Immature natural killer cell (primary cell): ENCODE results near the gene DNAJC22. TPM values are rescaled to one million over a fixed set of nuclear protein-coding genes. Genes with fewer than 3 reads are reported as not detected.
A peak's percentile ranks its signal among the peaks of the same experiment; 100 is the strongest.

Experiments used
- DNase-seq, 3 donors: peaks; one replicate each; pipeline ENCODE4 v3.0.0; 2022; ENCODE audit warnings: mixed read lengths in 1 of 3
- H3K27ac Mint-ChIP-seq, 6 donors: one replicate each; pipeline ENCODE4 v1.8.0; 2020; ENCODE audit warnings: mixed read lengths in 6 of 6, mild to moderate bottlenecking in 5 of 6, inconsistent platforms in 4 of 6, moderate library complexity in 3 of 6
- H3K27me3 Mint-ChIP-seq, 3 donors: one replicate each; pipeline ENCODE4 v1.8.0; 2020 to 2021; ENCODE audit warnings: low read depth in 3 of 3, mild to moderate bottlenecking in 3 of 3, mixed read lengths in 3 of 3, moderate library complexity in 3 of 3, inconsistent platforms in 1 of 3
- H3K36me3 Mint-ChIP-seq, 3 donors: one replicate each; pipeline ENCODE4 v1.8.0; 2020; ENCODE audit warnings: mixed read lengths in 3 of 3, inconsistent platforms in 2 of 3, mild to moderate bottlenecking in 2 of 3
- H3K4me1 Mint-ChIP-seq, 2 donors: one replicate each; pipeline ENCODE4 v1.8.0; 2020; ENCODE audit warnings: inconsistent platforms in 2 of 2, mild to moderate bottlenecking in 2 of 2, mixed read lengths in 2 of 2, moderate library complexity in 1 of 2
- H3K4me3 Mint-ChIP-seq, 5 donors: one replicate each; pipeline ENCODE4 v1.8.0; 2020; ENCODE audit warnings: mild to moderate bottlenecking in 5 of 5, mixed read lengths in 5 of 5, inconsistent platforms in 3 of 5, moderate library complexity in 3 of 5
- H3K9me3 Mint-ChIP-seq, 6 donors: one replicate each; pipeline ENCODE4 v1.8.0; 2020; ENCODE audit warnings: mild to moderate bottlenecking in 6 of 6, mixed read lengths in 6 of 6, inconsistent platforms in 4 of 6, moderate library complexity in 3 of 6
- polyA plus RNA-seq, 3 donors: library from polyadenylated mRNA; unstranded; fragments of 300-500 nt; fragmentation: Illumina TruSeq; gene quantifications; one replicate each; pipeline ENCODE4 v1.2.3, GENCODE V29; 2021

DNAJC22 gene
- polyA plus RNA-seq, 3 donors from 2014 or later: not detected

DNA sequence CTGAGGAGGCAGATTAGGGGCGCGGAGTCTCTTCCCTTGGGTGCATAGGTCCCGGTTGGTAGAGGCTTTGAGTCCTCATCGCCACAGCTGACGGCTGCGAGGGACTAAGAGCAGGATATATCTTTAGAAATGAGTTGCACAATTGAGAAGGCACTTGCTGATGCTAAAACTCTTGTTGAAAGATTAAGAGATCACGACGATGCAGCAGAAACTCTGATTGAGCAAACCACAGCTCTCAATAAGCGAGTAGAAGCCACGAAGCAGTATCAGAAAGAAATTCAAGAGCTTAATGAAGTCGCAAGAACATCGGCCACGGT lies 42.7 kb downstream of the DNAJC22 start:
- peaks cover 2 to 3% (median 2%) of the 10 kb centered on the region in 3 donors for H3K27me3 Mint-ChIP-seq
- DNase-seq: no peak
- peak overlapping the region in 1 of 6 donors; percentile 64 for H3K27ac Mint-ChIP-seq
- H3K4me1 Mint-ChIP-seq: peaks cover 5 to 8% of the 10 kb centered on the region in 2 donors
- peak overlapping the region; percentile 20 to 55 (median 53) for H3K4me3 Mint-ChIP-seq
- H3K36me3 Mint-ChIP-seq: peaks cover 0 to 6% (median 0%) of the 10 kb centered on the region in 3 donors
- no peaks in the 10 kb centered on the region for H3K9me3 Mint-ChIP-seq

DNA sequence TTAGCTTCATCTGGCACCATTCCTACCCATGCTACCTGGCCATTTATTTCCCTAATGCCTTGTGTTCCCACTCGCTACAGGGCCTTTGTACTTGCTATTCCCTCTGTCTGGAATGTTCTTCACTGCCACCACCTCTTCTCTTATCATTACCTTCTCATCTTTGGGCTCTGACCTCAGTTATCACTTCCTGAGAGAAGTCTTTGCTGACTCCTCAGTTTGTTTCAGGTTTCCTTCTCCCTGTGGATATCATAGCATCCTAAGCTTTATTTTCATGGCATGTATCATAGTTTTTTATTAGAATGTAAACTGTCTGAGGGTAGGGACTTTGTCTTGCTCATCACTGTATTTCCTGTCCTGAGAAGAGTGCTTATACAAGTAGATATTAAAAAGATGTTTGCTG lies 50.3 kb downstream of the DNAJC22 start:
- H3K4me3 Mint-ChIP-seq: no peak overlapping the region
- no peak for DNase-seq
- no peaks in the 10 kb centered on the region for H3K4me1 Mint-ChIP-seq
- H3K27ac Mint-ChIP-seq: no peak overlapping the region
- no peaks in the 10 kb centered on the region for H3K36me3 Mint-ChIP-seq
- H3K9me3 Mint-ChIP-seq: no peaks in the 10 kb centered on the region
- peaks cover 0 to 2% (median 0%) of the 10 kb centered on the region in 3 donors for H3K27me3 Mint-ChIP-seq

DNA sequence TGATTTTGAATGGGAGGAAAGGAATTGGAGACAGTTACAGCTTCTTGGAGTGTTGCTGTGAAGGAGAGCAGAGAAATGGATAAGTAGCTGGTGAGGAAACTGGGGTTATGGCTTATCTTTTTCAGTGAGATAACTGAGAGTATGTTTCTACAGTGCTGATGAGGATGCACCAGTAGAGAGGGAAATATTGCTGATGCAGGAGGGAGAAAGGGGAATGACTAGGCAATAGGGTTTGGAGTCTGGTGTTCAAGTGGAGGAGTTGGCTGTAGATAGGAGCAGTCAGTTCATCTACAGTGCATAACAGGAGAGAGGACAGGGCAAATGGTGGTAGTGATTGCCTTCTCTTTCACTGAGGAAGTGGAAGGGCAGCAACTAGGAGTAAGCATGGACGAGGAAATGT lies 53.6 kb downstream of the DNAJC22 start:
- no peaks in the 10 kb centered on the region for H3K9me3 Mint-ChIP-seq
- no peaks in the 10 kb centered on the region for H3K36me3 Mint-ChIP-seq
- H3K4me1 Mint-ChIP-seq: peaks cover 0 to 2% of the 10 kb centered on the region in 2 donors
- peak overlapping the region in 1 of 6 donors; percentile 25 for H3K27ac Mint-ChIP-seq
- peaks cover 0 to 2% (median 1%) of the 10 kb centered on the region in 3 donors for H3K27me3 Mint-ChIP-seq
- no peak for DNase-seq
- H3K4me3 Mint-ChIP-seq: no peak overlapping the region

Other genes starting within 250 kb of the DNAJC22 start
- 10 to 100 TPM; 15.9 to 46.0 (median 39.6) TPM for gene LMBR1L, start 236.0 kb upstream of the DNAJC22 start, polyA plus RNA-seq
- 100 to 1,000 TPM; 477 to 869 (median 576) TPM for gene TUBA1B, start 215.5 kb upstream of the DNAJC22 start, polyA plus RNA-seq
- 100 to 1,000 TPM; 157 to 209 (median 206) TPM for gene TUBA1A, start 157.8 kb upstream of the DNAJC22 start, polyA plus RNA-seq
- 10 to 100 TPM; 27.8 to 45.8 (median 42.1) TPM for gene TUBA1C, start 81.8 kb upstream of the DNAJC22 start, polyA plus RNA-seq
- gene PRPH, start 51.7 kb upstream of the DNAJC22 start, polyA plus RNA-seq: not detected
- 1 to 10 TPM; 1.9 to 4.1 (median 2.6) TPM for gene TROAP, start 23.6 kb upstream of the DNAJC22 start, polyA plus RNA-seq
- not detected for gene C1QL4, start 9.7 kb upstream of the DNAJC22 start, polyA plus RNA-seq
- gene SPATS2, start 20.6 kb downstream of the DNAJC22 start, polyA plus RNA-seq: 10 to 100 TPM in 1 of 3 donors, 1 to 10 TPM in 1, not detected in 1; 3.1 to 10.8 TPM
- gene KCNH3, start 192.1 kb downstream of the DNAJC22 start, polyA plus RNA-seq: 1 to 10 TPM in 1 of 3 donors, under 1 TPM in 1, not detected in 1; 0.96 to 1.1 TPM
- gene MCRS1, start 221.3 kb downstream of the DNAJC22 start, polyA plus RNA-seq: 100 to 1,000 TPM in 1 of 3 donors, 10 to 100 TPM in 2; 76.3 to 101 (median 88.2) TPM